Osteoblast (primary cell): ENCODE measurements around the gene ATL3. TPM values are rescaled to one million over a fixed set of nuclear protein-coding genes. Genes with fewer than 3 reads are reported as not detected.

ENCODE experiments used
- DNase-seq: peaks from one replicate; pipeline ENCODE4 v3.0.0; 2011; ENCODE audit warnings: low spot score, mixed read lengths; ENCODE audit not compliant: insufficient read length; ENCODE audit errors: missing footprints
- H2AFZ ChIP-seq: 2 replicates; pipeline ENCODE4 v1.6.0; 2011; ENCODE audit warnings: mild to moderate bottlenecking, low read length
- H3K27ac ChIP-seq: 2 replicates; pipeline ENCODE4 v1.5.1; 2011; ENCODE audit warnings: mild to moderate bottlenecking, low read depth, low read length, moderate library complexity
- H3K27me3 ChIP-seq: 2 replicates; pipeline ENCODE4 v1.6.0; 2012; ENCODE audit warnings: mild to moderate bottlenecking, control low read depth, inconsistent platforms, low read length, moderate library complexity; ENCODE audit not compliant: insufficient read depth
- H3K36me3 ChIP-seq: 2 replicates; pipeline ENCODE4 v1.5.1; 2011; ENCODE audit warnings: mild to moderate bottlenecking, low read length, control low read depth, moderate library complexity; ENCODE audit not compliant: insufficient read depth
- H3K4me1 ChIP-seq: 2 replicates; pipeline ENCODE4 v1.5.1; 2011; ENCODE audit warnings: mild to moderate bottlenecking, low read length, control low read depth, moderate library complexity; ENCODE audit not compliant: insufficient read depth
- H3K4me2 ChIP-seq: 2 replicates; pipeline ENCODE4 v1.6.0; 2011; ENCODE audit warnings: mild to moderate bottlenecking, low read length; ENCODE audit not compliant: insufficient read depth
- H3K4me3 ChIP-seq: fragments of 200-600 bp; sonication (generic); 3 replicates; pipeline ENCODE4 v1.5.1; 2012; ENCODE audit warnings: mild to moderate bottlenecking, low read length, inconsistent platforms; ENCODE audit not compliant: insufficient read depth
- H3K79me2 ChIP-seq: 2 replicates; pipeline ENCODE4 v1.6.0; 2012; ENCODE audit warnings: mild to moderate bottlenecking, low read length, control low read depth, inconsistent platforms; ENCODE audit not compliant: insufficient read depth
- H3K9me3 ChIP-seq: 2 replicates; pipeline ENCODE4 v1.5.1; 2011; ENCODE audit warnings: low read depth, low read length, control low read depth
- H4K20me1 ChIP-seq: 2 replicates; pipeline ENCODE4 v1.6.0; 2012; ENCODE audit warnings: mild to moderate bottlenecking, low read length, control low read depth; ENCODE audit not compliant: insufficient read depth
- CTCF ChIP-seq: IDR thresholded peaks from 2 replicates; pipeline ENCODE4 v1.5.1; 2011; ENCODE audit warnings: mild to moderate bottlenecking, low read depth, low read length, moderate library complexity; ENCODE audit errors: extremely low read depth
- total RNA-seq: library from RNA; depleted of rRNA; stranded (reverse); fragments of >200 nt; gene quantifications from 2 replicates; pipeline ENCODE4 v1.2.3, GENCODE V29; 2012

The ATL3 gene
- total RNA-seq, 1 donor = 300 TPM

GRCh38 chr11:63699896-63700295 lies 28.7 kb upstream of the ATL3 start:
- Histone ChIP-seq H3K27ac (no peak overlapping the region), H3K36me3 (no peaks in the 10 kb centered on the region)
- no peak for DNase-seq

GRCh38 chr11:63698976-63699733 lies 28.0 kb upstream of the ATL3 start:
- no peaks in the 10 kb centered on the region for H3K9me3 ChIP-seq
- H3K4me2 ChIP-seq = no peak overlapping the region
- peaks cover 62% of the 10 kb centered on the region for H3K79me2 ChIP-seq
- H3K27me3 ChIP-seq = no peaks in the 10 kb centered on the region
- H3K4me3 ChIP-seq = no peak overlapping the region
- no peak for TF ChIP-seq CTCF
- no peak for DNase-seq
- peaks cover under 1% of the 10 kb centered on the region for H3K4me1 ChIP-seq
- peaks cover 24% of the 10 kb centered on the region for H4K20me1 ChIP-seq
- no peaks in the 10 kb centered on the region for H3K36me3 ChIP-seq
- no peak overlapping the region for H2AFZ ChIP-seq
- H3K27ac ChIP-seq = no peak overlapping the region

More at GRCh38 chr11:63699896-63700295, 28.7 kb upstream of the ATL3 start:
- Histone ChIP-seq H3K79me2 (peaks cover 63% of the 10 kb centered on the region), H2AFZ (no peak overlapping the region), H3K4me3 (no peak overlapping the region), H4K20me1 (peaks cover 18% of the 10 kb centered on the region), H3K9me3 (no peaks in the 10 kb centered on the region), H3K4me2 (no peak overlapping the region), H3K4me1 (peaks cover 8% of the 10 kb centered on the region), H3K27me3 (no peaks in the 10 kb centered on the region)
- no peak for TF ChIP-seq CTCF

- DNase-seq = no peak
- Histone ChIP-seq H4K20me1 (peaks cover 17% of the 10 kb centered on the region), H3K27me3 (no peaks in the 10 kb centered on the region), H3K4me3 (no peak overlapping the region), H3K4me2 (no peak overlapping the region), H3K79me2 (peaks cover 77% of the 10 kb centered on the region), H3K9me3 (no peaks in the 10 kb centered on the region), H3K27ac (no peak overlapping the region), H2AFZ (no peak overlapping the region), H3K36me3 (no peaks in the 10 kb centered on the region), H3K4me1 (no peaks in the 10 kb centered on the region)
- no peak for TF ChIP-seq CTCF
Measured at GRCh38 chr11:63694596-63694995, 23.4 kb upstream of the ATL3 start.

GRCh38 chr11:63687845-63688244 lies 16.7 kb upstream of the ATL3 start:
- no peak overlapping the region for H2AFZ ChIP-seq
- no peak for TF ChIP-seq CTCF
- no peak overlapping the region for H3K4me2 ChIP-seq
- H3K4me3 ChIP-seq = no peak overlapping the region
- no peak for DNase-seq
- H3K27ac ChIP-seq = no peak overlapping the region
- H3K9me3 ChIP-seq = no peaks in the 10 kb centered on the region
- no peaks in the 10 kb centered on the region for H3K27me3 ChIP-seq
- peaks cover 9% of the 10 kb centered on the region for H4K20me1 ChIP-seq
- no peaks in the 10 kb centered on the region for H3K36me3 ChIP-seq
- peaks cover 8% of the 10 kb centered on the region for H3K4me1 ChIP-seq
- peaks cover 92% of the 10 kb centered on the region for H3K79me2 ChIP-seq
